Measurements from ENCODE around the gene GAA.
"Not testable (repeated sequence)": the region's sequence is repeated elsewhere in the genome, so short reads cannot be mapped to it uniquely, and the experiment has no call there.

Gene GAA

DNA sequence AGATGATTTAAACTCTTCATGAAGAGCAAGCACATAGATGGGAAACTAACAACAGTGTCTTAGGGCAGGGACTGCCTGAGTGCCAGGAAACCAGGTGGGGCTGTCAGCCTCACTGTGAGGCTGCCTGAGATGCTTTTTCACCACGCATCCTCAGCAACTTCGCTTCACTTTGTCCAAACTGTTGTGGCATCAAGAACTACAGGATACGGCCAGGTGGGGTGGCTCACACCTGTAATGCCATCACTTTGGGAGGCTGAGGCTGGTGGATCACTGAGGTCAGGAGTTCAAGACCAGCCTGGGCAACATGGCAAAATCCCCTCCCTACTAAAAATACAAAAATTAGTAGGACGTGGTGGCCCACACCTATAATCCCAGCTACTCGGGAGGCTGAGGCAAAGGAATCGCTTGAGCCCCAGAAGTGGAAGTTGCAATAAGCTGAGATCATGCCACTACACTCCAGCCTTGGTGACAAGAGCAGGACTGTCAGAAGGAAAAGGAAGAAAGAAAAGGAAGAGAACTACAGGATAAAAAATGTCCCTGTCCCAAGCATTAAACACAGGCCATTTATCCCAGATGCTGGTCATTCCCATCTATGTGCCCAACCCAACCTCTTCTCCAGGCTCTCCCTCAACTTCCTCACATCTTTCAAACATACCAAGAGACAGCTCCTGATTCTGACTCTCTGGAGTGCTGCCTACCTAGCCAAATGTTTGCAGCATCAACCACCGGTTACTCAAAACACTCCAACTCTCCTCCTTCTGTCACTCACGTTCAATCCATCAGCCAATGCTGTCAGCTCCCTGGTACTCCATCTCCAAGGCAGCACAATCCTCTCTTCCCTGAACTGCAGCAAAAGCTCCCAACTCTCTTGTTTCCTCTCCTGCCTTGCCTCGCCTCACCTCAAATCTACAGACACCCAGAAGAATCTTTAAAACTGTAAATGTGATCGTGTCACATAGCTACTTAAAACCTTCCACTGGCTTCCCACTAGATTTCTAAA, 44.0 kb downstream of the GAA start:
- no peak for DNase-seq (ENCODE audit: low read depth in 2 of 2)

DNA sequence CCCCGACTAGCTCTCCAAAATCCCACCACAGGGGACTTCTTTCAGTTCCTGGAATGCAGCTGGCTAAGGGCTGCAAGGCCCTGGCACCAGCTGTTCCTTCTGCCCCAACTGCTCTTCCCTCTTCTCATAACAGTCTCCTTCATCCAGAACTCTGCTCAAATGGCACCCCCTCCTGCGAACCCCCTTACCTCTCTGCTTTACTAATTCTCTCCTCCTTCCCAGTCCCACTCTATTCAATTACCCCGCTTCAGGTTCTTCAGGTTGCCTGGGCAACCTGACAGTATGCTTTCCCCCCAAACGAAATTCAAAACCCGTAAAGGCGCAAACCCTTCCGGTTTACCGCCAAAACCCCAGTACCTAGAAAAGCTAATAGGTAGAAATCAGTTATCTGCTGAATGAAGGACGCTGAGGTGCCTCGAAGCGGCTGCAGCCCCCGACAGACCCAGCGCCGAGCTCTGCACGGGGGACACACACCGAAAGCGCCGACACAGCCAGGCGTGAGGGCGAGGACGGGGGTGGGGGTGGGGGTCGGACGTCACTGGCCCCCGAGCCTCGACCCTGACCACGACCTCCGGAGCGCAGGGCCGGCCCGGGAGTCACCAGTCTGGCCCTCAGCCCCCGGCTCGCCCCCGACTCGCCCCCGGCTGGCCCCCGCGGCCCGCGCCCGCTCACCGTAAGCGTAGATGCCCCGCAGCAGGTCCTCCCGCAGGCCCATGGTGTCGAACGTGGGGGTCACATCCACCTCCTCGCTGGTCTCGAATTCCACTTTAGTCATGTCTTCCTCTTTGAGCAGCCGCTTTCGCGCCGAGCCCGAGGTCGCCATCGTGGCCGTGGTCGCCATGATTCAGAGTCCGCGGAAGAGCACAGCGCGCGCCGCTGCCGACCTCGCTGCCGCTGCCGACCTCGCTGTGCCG, 45.0 kb downstream of the GAA start:
- peak in 1 of 2 donors; percentile 4 for DNase-seq (ENCODE audit: low read depth in 2 of 2)

DNA sequence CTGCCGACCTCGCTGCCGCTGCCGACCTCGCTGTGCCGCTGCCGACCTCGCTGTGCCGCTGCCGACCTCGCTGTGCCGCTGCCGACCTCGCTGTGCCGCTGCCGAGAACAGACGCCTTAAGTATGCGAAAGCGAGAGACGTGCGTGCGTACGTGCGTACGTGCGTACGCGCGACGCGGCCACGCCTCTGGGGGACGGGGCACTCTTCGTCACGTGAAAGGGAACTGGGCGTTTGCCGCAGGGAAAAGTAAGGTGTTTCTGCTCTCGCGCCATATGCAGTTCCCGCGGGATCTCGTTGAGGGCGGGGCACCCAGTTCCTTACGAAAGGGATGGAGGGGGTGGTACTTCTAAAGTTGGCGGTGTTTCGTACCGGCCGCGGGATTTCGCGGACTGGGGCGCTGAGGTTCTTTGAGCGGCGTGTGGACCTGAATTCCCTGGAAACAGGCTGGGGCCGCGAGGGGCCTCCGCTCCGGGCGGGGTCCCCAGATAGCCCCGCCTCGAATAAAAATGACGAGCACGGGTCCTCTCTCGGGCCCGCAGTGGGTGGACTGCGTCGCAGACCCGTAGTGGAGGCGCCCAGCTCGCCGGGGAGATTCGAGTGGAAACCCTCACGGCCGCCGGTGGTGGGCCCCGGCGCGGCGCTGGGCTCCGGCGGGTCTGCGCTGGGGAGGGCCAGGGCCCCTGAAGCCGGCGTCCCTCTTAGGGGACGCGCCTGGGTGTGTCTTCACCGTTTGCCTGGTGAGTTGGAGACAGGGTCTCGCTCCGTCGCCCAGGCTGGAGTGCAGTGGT, 45.8 kb downstream of the GAA start, which contains the start of gene EIF4A3:
Gene EIF4A3, minus strand, starts transcription at position 94 of the 788 bp plus-strand sequence. CDS start 167 bp downstream, outside the sequence.
- peak; percentile 93 to 95 for DNase-seq (ENCODE audit: low read depth in 2 of 2)

DNA sequence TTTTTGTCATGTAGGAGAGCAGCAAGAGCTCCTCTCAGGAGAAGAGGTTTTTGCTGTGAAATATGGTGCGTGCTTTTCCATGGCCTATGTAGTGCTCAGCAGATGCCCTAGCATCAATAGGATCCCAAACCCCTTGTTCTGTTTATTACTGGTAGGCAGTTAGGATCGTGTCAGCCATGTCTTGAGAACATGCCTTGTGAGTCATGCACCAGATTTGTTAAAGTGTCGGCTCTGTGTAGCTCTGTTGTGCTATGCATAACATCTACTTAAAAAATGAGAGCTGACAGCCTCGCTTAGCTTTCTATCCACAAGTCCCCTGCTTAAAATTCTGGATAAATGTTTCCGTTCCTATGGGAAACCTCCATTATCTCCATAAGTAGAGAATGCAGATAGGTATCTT, 50.0 kb downstream of the GAA start:
- no peak for DNase-seq (ENCODE audit: low read depth in 2 of 2)

DNA sequence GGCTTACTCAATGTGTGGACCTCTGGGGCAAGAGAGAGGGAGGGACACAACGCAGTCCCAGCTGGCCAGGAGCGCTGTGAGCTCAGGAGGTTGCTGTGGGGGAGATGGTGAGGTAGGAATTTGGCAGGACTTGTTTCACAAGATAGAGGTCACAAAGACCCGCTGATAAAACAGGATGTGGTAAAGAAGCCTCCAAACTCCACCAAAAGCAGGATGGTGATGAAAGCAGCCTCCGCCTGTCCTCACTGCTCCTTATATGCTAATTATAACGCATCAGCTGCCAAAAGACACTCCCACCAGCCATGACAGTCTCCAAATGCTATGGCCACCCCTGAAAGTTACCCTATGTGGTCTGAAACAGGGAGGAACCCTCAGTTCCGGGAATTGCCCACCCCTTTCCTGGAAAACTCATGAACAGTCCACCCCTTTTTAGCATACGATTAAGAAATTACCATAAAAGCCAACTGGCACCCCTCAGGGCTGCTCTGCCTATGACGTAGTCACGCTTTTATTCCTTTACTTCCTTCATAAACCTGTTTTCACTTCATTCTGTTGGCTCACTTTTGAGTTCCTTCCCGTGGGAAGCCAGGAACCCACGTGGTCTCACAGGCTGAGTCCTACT, 50.8 kb downstream of the GAA start:
- DNase-seq (ENCODE audit: low read depth in 2 of 2), result no peak

DNA sequence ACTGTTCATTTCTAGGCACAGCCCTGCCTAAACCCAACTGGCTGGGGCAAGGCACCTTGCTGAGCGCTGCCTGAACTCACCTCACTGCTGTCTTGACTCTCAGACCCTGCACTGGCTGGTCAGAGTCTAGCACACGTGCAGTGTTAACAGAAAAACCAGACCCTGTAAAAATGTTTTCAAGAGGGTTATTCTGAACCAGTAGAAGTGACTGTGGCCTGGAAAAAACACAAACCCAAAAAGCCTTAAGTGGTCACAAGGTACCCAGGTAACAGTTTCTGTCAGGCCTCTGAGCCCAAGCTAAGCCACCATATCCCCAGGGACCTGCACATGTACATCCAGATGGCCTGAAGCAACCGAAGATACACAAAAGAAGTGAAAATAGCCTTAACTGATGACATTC, 51.6 kb downstream of the GAA start:
- DNase-seq (ENCODE audit: low read depth in 2 of 2), result no peak

DNA sequence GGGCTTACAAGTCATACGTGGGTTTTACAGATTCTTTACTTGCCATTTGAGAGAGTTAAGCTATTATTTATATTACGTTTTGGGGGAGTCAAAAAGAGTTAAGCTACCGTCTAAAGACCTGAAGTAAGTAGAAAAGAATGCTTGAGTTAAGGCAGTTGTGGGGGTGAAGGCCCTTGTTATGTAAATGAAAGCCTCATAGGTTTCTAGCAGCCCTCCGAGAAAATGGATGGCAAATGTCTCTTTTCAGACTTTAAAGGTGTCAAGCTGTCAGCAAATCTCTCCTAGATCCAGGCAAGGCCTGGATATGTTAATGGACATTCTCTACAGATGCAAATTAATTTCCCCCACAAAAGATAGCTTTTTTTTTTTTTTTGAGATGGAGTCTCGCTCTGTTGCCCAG, 52.8 kb downstream of the GAA start:
- DNase-seq (ENCODE audit: low read depth in 2 of 2), result no peak

DNA sequence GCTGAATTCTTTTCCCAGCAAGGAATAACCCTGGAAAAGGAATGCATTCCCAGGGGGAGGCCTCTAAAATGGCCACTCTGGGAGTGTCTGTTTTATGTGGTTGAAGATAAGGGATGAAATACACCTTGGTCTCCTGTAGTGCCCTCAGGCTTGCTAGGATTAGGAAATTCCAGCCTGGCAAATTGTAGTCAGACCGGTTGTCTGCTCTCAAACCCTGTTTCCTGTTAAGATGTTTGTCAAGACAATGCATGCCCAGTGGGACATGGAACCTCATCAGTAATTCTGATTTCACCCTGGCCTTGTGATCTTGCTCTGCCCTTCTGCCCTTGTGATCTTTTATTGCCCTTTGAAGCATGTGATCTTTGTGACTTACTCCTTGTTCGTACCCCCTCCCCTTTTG, 54.2 kb downstream of the GAA start:
- not testable (repeated sequence) for DNase-seq (ENCODE audit: low read depth in 2 of 2)

DNA sequence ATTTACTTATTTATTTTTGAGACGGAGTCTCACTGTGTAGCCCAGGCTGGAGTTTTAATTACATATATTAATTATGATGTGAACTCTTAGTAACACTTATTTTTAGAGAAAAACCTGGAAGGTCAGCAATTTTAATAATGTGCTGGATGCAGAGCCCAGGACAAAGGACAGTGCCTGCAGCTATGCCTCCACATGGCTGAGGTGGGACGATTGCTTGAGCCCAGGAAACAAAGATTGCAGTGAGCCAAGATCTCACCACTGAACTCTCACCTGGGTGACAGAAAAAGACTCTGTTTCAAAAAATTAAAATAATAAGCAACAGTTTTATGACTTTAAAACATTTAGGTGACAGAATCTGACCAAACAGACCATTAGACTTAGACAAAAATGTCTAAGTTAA, 57.5 kb downstream of the GAA start:
- no peak for DNase-seq (ENCODE audit: low read depth in 2 of 2)

DNA sequence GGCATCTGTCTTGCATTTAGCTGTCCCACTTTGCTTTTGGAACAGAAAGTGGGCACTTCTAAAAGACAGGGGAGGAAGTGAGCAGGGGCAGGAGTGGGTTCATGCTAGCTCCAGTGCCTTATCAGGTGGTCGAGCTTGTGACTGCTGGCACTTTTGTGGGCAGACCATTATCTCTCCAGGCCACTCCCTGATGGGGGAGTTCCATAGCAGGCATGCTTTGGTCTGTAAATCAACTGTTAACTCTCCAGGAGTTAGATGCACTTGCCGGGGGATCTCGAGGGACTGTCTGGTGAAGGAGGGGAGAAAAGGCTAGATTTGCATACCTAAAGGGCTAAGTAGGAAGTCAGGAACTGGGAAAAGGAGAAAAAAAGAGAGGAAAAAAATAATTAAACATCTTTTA, 59.2 kb downstream of the GAA start:
- DNase-seq (ENCODE audit: low read depth in 2 of 2), result no peak

DNA sequence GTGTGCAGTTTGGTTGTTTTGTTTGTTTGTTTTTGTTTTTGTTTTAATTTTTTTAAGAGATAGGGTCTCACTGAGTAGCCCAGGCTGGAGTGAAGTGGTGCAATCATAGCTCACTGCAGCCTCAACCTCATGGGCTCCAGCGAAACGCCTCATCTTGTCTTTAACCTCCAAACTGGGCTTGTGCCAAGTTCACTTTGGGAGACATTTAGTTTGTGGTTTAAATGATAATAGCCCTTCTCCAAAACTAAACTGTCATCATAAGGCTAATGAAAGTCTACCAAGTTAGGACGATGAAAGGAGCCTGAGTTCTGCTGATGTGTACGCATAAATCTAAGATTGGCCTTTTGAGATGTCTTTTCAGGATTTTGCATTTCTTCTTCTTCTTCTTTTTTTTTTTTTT, 62.0 kb downstream of the GAA start:
- DNase-seq (ENCODE audit: low read depth in 2 of 2), result no peak

DNA sequence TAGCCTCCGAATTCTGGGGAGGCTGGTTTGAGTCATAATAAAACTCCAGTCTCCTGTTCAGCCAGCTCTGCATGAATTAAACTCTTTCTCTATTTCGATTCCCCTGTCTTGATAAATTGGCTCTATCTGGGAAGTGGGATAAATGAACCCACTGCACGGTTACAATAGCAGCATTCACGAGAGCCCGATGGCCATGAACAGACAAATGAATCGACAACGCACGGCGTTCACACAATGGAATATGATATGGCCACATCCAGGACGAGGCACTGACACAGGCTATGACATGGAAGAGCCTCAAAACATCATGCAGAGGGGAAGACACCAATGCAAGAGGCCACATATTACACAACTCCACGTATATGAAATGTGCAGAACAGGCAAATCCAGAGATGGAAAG, 62.8 kb downstream of the GAA start:
- no peak for DNase-seq (ENCODE audit: low read depth in 2 of 2)

DNA sequence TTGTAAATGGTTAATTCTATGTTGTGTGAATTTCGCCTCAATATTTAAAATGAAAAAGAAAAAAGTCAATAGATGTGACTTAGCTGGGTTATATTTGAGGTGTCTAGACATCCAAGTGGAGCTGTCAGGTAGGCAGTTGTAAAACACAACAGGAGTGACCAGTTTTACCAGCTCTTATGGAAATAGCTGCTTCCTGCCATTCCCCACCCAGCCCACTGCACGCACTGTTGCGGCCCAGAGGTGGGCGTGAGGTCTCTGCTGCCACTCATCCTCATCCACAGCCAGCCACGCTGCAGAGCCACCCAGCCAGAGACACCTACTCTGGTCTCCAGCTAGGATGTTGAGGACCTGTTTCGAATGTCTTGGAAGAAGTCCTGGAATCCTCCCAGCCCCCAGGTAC, 65.1 kb downstream of the GAA start:
- no peak for DNase-seq (ENCODE audit: low read depth in 2 of 2)

DNA sequence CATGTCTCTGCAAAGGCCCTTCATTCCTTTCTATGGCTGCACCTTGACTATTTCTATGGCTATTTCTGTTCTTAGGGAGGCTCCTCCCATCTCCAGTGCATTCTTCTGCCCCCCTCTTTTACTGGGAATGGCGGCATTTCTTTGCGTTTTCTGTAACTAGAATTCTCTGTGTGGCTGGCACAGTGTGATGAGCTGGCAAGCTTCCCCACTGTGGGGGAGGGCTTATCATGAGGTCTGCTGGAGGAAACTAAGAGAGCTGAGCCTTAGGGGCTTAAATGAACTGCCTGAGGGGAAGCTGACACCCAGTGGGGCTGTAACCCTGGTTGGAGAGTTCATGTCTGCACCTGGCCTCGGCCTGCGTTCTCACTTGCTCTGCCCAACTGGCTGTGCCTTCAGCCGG, 67.0 kb downstream of the GAA start:
- no peak for DNase-seq (ENCODE audit: low read depth in 2 of 2)

DNA sequence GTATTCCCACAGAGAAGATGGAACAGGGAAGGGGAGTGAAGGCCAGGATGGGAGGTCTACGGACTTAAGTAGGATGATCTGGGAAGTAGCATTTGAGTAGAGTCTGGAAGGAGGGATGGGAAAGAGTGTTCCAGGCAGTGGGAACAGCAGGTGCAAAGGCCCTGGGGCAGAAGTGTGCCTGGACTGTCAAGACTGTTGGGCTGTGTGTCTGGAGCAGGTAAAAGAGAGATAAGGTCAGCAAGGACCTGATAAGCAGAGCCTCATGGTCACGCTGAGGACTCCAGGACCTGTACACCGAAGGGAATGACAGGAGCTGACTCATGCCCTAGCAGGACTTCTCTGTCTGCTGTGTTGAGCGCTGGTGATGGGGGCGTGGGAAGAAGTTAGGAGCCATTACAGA, 67.7 kb downstream of the GAA start:
- DNase-seq (ENCODE audit: low read depth in 2 of 2), result no peak
